HG02678 (cell line): ENCODE data around the gene MOV10L1.

Experiments
- ATAC-seq: cut with Tn5 transposase; IDR thresholded peaks from one replicate; pipeline ENCODE4 v1.9.1; 2021; ENCODE audit warnings: mild to moderate bottlenecking, moderate library complexity; ENCODE audit not compliant: unreplicated experiment

The MOV10L1 gene

DNA sequence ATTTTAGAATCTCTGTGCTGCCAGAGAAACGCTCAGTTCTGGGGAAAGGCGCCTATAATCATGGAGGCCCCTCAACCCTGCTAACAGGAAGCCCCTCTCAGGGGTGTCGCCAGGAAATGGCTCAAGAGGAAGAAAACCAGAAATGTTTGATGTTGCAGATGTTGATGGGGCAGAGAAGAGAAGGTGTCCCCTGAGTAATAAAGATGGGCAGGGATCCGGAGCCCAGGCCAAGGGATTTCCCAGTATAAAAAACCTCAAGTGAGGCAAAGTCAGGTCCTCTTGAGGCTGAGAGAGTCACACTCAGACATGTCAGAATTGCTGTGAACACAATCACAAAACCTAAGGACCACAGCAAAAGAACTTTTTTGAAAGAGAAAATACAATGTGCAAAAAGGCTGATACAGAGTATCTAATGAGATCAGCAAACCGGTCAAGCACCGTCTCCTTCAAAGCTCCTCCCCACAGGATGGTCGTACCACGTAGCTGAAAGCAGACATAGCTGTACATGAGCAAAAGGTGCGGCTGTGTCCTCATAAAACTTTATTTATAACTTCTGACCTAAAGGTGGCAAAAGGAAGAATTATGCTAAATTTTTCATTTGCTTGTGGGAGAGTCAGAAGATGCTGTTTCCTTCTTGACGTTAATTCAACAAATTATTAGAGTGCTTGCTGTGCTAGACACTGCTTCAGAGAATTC lies 12.2 kb downstream of the MOV10L1 start:
- no peak for ATAC-seq

DNA sequence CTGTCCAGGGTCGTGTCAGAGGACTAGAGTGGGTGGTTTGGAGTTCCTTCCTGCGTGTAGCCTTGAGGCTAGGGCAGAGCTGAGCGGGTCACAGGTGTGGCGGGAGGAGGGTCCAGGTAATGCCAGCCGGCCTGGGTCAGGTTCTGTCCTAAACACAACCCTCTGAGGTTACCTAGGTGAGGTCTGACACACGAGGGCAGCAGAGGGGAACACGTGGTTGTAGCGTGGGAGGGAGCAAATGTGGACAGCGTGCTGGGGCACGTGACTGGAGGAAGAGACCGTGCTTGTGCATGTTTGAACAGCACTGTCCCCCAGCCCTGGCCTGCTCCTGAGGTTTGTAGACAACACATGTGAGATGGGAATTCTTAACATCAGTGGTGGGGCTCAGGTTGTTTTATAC lies 13.1 kb downstream of the MOV10L1 start:
- no peak for ATAC-seq

DNA sequence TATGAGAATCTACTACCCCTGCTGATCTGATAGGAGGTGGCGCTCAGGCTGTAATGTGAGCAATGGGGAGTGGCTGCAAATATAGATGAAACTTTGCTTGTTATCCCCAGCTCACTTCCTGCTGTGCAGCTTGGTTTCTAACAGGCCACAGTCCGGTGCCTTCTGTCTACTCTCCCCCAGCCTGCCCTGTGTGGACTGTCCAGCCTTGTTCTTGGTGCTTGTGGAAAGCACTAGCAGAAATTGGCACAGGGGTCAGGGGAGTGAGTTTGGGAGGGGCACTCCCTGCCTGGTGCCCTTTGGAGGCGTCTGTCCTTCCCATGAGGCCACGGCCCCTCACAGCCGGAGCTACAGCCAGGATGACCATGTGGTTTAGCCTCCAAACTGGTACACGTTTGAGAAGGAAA lies 14.3 kb downstream of the MOV10L1 start:
- no peak for ATAC-seq

DNA sequence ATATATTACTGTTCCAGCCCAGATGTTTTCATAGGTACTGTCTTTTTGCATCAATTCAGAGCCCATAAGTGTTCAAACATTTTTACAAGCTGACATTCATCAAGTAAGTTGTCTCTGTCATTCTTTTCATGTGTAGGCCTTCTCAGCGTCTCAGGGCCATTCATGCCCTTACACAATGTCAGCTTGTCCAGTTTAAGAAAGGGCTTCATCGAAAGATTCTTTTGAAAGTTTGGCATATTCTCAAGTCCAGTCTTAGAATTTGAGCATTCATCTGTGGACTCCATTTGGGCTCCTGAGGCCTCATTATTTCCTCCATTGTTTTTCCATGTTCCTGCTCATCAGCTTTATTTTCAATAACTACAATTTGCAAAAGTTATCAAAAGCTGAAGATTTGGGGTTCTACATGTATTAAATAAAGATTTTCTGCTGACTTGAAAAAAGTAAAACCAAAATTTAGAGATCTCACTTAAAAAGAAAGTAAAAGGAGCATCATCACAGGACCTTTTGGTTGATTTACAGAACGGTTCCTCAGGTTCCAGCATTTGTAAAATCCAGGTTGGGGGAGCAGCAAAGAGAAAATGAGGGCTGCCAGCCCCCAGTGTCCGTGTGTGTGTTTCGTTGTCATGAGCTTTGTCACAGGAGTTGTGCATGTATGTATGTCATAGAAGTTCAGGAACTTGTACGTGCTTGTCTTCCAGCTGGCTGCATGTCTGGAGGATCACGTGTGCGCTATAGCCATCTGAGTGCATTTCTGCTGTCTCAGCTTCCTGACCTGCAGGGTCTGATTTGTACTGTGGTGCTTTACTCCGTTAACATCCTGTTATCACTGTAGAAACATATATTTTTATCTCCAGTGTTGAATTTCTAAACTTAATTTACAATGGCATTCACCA lies 15.6 kb downstream of the MOV10L1 start:
- ATAC-seq = no peak

DNA sequence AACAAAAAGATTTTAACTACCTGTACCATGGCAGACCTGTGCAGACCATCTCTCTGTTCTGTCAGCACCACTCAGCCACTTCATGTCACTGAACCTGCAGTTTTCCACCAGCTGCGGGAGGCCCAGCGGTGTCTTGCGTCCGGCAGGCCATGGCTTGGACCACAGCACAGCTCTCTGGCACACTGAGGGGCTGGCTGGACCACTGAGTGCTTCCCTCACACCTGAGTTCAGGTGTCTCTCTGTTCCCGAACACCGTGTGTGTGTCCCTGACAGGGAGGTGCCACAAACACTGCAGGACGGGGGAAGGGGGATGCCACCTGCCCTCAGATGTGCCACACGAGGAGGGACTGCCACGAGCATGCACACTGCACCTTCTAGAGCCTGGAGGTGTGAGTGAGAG lies 17.7 kb downstream of the MOV10L1 start:
- no peak for ATAC-seq

DNA sequence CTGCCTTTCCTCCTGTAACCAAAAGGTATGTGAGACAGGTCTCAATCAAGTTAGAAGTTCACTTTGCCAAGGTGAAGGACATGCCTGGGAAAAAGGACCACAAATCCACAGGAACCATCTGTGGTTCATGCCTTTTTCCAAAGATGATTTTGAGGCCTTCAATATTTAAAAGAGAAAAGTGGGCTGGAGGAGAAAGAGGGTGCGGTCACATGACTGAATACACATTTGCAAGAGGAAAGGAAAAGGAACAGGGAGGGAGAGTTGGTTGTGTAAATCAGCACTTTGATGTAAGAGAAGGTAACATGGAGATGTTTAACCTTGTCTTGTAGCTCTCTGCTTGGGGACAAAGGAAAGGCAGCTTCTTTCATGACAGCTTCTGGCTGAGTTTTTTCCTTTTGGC lies 21.2 kb downstream of the MOV10L1 start:
- ATAC-seq = no peak

DNA sequence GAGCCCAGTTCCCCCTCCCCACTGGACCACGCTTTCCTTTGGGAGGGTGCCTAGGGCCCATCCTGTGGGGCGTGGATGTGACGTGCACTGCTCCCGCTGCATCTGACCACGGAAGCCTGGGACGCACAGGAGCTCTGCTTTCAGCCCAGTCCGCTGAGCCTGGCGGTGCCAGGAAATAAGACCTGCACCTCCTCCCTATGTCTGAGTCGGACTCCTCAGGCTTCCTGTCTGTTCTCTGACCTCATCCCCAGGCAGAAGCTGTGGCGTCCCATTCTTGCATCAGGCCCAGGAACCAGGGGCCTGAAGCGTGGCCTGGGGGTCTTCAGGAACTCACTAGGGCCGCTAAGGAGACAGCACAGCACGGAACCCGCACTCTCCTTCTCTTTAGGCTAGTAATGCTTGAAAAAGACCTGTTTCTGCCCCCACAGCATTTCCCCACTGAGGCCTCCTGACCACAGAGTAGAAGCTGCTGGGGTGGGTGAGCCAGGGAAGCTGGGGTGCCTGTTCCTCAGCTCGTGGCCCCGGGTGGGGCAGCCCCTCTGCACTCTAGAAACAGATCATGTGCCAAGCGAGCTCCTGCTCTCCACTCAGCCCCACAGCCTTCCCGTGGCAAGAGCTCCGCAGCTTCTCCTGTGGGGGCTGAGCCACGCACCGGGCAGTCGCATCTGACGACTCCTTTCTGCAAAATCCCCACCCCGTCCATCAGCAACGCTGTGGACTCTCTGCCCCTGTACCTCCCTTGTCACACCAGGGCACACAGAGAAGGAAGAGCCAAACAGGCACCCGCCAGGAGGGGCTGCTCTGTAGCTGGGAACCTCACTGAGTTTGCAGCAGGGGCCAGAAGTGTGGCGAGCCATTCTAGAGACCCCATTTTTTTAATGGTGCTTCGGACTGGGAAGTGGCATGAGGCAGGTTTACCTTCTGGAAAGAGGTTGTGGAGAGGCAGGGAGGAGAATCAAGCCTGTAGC lies 22.6 kb downstream of the MOV10L1 start:
- no peak for ATAC-seq

DNA sequence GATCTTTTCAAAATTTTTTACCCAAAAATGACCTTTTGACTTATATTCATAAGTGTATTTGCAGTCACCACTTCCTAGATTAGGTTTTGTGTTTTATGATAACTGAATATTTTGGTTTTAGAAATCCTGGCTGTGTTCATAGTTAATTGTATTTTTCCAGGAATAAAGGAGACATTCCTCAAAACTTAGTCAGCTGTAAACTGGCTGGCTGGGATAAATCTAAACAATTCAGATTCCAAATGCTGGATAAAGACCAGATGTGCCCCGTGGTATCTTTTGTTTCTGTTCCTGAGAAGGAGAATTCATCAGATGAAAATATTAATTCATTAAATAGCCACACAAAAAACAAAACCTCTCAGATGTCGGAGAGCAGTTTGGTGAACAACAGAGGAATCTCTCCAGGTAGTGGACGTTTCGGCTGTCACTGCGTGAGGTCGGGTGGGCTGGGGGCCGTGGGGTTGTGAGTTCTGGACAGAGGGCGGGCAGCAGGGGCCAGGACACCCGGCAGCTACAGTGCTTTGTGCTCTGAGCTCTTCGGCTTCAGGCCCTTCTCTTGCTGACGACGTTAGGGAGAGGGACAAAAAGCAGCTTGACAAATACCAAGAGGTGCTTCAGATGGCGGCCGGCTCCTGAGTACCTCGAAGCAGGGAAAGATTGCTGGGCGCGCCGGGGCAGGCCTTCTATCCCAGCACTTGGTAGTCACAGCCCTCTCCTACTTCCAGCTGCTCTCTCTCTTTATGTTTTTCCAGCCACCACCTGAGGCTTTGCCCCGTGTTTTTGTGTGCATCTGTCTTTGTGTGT lies 24.6 kb downstream of the MOV10L1 start:
- no peak for ATAC-seq

DNA sequence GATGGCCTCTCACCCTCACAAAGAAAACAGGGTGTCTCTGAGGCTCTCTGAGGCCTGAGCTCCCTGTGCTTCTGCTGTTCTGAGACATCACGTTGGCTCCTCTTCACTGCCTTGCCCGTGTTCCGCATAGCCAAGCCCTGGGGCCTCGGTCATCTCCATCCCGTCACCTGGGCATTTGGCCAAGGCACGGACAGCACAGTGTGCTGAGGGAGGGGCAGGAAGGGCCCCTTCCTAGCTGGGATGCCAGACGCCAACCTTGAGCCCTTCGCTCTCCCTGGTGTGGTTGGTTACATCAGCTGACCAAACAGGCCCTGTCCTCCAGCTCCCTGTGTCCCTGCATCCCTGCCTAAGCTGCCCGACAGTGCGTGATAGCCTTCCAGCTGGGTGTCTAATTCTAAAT lies 25.9 kb downstream of the MOV10L1 start:
- ATAC-seq = no peak

DNA sequence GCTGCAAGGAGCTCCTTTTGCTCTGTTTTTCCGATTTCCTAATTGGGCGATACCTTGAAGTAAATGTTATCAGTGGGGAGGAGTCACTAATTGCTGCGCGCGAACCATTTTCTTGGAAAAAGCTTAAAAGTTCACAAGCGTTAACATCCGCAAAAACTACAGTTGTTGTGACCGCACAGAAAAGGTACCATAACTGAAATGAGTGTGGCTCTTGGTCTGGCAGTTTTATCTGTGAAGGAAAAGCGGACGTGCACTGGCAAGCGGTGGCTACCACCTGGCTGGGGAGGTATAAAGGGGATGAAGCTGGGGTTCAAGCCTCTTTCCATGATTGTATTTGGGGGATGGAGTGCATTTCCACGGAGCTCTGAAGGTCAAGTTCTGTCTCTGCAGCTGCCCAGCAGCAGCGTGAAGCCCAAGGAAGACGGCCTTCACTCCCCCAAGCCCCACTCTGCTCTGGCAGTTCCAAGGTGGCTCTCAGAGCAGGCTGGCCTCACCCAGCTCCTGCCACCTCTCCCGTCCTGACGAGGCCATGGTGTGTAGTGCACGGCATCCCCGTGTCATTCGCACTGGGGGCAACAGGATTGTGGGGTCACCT lies 27.5 kb downstream of the MOV10L1 start:
- ATAC-seq = no peak

DNA sequence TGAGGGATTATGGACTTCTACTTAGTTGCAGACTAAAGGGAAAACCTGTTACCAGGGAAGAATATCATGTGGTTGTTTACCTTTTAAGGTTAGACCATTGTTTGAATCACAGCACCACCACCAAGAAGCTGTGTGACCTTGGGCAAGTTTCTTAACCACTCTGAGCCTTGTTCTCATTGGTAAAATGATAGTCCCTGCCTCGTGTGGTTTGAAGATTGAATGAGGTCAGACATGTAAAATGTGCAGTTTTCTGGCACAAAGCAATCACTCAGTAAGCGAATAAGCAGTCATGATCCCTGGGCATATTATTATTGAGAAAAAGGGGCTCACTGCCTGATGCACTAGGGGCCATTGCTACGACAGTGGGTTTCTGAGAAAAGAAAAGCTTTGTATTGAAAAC lies 28.3 kb downstream of the MOV10L1 start:
- ATAC-seq = no peak

DNA sequence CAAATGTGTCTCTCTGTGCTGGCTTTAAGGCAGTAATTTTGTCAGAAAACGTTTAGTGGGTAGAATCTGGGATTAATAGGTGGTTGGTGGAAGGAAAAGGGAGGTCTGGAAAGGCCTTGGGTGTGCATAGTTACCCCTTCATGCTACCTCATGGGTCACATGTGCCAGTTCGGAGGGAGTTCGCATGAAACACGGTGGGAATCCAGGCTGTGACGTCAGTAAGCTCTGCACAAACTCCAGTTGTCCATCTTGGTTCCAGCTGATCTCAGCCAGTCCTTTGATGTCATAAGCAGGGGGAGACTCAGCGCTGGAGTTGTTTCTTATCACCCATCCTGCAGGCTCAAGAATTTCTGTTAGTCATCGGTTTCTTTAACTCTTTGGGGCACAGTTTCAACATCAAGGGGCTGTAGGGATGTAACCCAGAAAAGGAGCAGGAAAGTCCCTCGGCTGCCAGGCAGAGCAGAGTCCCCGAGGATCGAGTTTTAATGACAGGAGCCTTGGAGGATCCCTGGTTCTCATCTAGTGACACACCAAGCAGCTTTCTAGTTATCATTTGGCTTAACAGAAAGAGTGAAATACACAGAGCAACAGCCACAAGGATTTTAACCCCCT lies 28.9 kb downstream of the MOV10L1 start:
- ATAC-seq = no peak

DNA sequence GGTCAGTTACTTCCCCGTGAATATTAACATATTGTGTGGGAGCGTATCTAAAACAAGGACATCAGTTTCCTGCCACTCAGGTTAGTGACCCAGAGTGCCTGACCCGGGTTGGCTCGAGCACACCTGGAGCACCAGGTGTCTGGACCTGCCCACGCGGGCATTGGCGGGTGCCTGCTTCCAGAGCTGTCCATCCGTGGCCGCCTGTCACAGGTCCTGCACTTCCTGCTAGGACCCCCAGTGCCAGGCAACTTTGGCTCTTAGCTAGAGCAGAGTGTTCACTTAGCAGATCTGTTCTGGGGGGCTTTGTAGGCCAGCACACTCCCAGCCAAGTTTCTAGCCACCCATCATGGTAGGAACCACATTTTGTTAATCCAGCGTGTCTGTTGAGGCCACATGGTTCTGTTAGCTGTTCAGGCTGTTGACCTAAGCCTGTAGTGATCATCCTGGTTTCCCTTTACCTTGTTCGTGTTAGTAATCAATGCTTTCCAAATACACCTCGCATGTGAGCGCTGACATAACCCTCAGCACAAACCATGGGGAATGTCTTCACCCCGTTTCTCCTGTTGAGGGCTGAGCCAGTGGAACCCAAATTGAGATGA lies 29.5 kb downstream of the MOV10L1 start:
- no peak for ATAC-seq

DNA sequence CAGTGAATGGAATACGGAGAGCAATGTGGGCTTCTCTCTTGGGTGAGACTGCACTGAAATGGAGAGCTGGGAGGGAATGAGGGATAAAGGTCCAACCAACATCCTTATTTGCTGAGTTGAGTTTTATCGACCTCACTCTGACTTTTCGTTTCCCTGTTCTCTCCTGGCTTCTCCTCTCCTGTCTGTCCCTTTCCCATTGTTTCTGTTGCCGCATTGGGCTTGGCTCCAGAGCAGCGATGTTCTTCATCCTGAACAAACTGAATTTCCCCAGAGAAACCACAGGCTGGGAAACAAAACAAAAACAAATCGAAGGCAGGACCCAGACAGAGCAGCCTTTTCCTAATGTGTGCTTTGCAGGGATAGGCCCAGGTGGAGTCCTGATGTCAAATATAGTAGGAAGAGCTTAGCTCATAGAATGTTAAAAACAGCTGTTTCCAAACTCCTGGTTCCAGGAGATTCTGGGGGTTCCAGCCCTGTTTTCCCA lies 30.0 kb downstream of the MOV10L1 start:
- ATAC-seq = no peak

DNA sequence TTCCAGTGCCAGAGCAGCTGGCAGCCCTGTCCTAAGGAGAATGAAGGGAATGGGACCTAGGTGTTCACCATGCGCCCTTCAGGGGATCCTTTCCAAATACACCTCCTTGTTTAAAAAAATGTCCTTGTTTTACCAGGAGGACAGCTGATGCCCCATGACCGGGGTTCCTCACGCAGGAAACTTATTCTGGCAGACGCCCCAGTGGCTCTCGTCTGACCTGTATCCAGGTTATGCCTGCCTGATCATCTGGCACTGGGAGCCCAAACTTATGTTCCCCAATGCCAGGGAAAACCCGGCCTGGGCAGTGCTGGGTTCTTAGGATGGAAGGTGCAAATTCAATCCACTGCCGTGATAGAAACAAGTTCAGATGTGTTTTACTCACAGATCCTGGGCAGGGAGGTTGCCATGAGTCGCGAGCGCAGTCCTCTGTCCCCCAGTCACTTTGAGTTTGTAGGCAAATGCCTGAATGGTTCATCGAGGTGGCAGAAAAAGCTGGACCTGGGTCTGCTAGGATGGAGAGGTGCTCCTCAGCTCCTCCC lies 31.5 kb downstream of the MOV10L1 start:
- no peak for ATAC-seq

DNA sequence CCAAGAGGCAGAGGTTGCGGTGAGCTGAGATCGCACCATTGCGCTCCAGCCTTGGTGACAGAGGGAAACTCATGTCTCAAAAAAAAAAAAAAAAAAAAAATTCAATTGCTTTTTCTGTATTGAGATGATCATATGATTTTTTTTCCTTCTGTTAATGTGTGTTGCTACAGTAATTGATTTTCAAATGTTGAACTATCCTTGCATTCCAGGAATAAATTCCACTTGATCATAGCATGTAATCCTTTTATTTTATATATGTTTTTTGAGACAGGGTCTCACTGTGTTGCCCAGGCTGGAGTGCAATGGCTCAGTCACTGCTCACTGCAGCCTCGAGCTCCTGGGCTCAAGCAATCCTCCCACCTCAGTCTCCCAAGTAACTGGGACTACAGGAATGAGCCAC lies 33.3 kb downstream of the MOV10L1 start:
- no peak for ATAC-seq

DNA sequence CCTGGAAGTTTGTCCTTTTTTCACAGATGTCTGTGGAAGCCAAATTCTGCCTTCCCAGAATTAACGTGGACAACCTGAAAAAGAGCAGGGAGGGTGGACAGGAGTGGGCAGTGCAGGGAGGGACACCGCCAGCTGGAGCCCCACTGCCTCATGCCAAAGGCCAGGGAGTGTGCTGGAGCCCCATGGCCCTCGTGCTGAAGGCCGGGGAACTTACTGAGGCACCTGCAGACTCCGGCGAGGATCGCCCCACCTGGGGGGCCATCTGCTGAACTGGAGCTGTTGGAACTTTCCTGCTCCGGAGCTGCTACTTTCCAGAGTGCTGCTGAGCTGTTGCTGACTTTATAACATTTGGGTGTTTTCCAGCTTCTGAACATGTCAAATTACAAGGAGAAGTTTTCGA lies 35.2 kb downstream of the MOV10L1 start:
- no peak for ATAC-seq

DNA sequence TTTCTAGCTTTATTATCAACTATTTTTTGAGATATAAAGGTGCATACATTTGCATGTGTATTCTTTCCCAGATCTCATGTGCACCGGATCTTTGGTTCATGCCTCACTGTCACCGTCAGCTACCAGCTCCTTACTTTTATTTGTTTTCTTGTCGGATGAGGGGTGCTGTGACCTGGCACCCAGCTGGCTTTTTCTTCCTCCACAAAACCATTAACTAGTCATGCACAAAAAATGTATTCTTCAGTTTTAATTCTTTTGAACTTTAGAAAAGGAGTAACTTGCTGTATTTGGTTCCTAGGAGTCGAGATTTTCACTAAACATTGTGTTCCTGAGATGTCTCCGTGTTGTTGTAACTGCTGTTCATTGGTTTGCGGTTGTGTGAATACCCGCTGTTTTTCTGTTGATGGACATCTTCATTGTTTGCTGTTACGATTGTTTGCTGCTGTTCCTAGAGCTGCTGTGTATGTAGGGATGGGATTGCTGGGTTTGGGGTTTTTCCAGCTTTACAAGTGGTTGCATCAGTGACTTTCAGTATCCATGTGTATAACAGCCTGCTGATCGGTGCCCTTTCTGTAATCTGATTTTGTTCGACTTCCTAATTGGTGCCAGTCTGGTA lies 39.4 kb downstream of the MOV10L1 start:
- no peak for ATAC-seq
